Spleen (tissue), 11 donors: ENCODE data around the gene GLTPD2. TPM values are rescaled to one million over a fixed set of nuclear protein-coding genes. Genes with fewer than 3 reads are reported as not detected.
A peak's percentile ranks its signal among the peaks of the same experiment; 100 is the strongest.

Experiments
- DNase-seq: peaks from one replicate; pipeline ENCODE4 v3.0.0-alpha.2; 2020
- H3K27ac ChIP-seq, 8 donors: fragments of 200-600 bp; sonication (generic) in 7 of 8; 1 replicate in 4 of 8; 2 replicates in 4 of 8; pipeline versions ENCODE4 v1.5.0 to v1.8.0; 2016 to 2021; ENCODE audit warnings: inconsistent platforms in 4 of 8, mild to moderate bottlenecking in 4 of 8, moderate library complexity in 1 of 8
- H3K27me3 ChIP-seq, 7 donors: fragments of 200-600 bp; sonication (generic) in 6 of 7; replicated peaks in 1 of 7; 1 replicate in 4 of 7; 2 replicates in 3 of 7; pipeline versions ENCODE4 v1.5.0 to v1.8.0; 2016 to 2021; ENCODE audit warnings: inconsistent platforms in 3 of 7, mild to moderate bottlenecking in 1 of 7
- H3K36me3 ChIP-seq, 6 donors: fragments of 200-600 bp; sonication (generic) in 5 of 6; 1 replicate in 4 of 6; 2 replicates in 2 of 6; pipeline versions ENCODE4 v1.5.0 to v1.8.0; 2016 to 2021; ENCODE audit warnings: inconsistent platforms in 2 of 6
- H3K4me1 ChIP-seq, 6 donors: fragments of 200-600 bp; sonication (generic) in 5 of 6; 1 replicate in 3 of 6; 2 replicates in 3 of 6; pipeline versions ENCODE4 v1.5.0 to v1.8.0; 2016 to 2021; ENCODE audit warnings: inconsistent platforms in 3 of 6
- H3K4me3 ChIP-seq, 8 donors: fragments of 200-600 bp; sonication (generic) in 7 of 8; 1 replicate in 4 of 8; 2 replicates in 4 of 8; pipeline versions ENCODE4 v1.5.0 to v1.8.0; 2016 to 2021; ENCODE audit warnings: inconsistent platforms in 4 of 8, mild to moderate bottlenecking in 4 of 8, moderate library complexity in 2 of 8
- H3K9me3 ChIP-seq, 8 donors: fragments of 200-600 bp; sonication (generic) in 7 of 8; 1 replicate in 4 of 8; 2 replicates in 4 of 8; pipeline versions ENCODE4 v1.5.0 to v1.8.0; 2016 to 2021; ENCODE audit warnings: inconsistent platforms in 4 of 8
- POLR2A ChIP-seq, 3 donors: fragments of 450-650 bp; IDR thresholded peaks; one replicate each; pipeline ENCODE4 v1.5.1; 2017; ENCODE audit warnings: antibody characterized with exemption in 3 of 3, mild to moderate bottlenecking in 1 of 3
- POLR2AphosphoS5 ChIP-seq, 3 donors: sonication (generic); formaldehyde crosslinking; IDR thresholded peaks; one replicate each; pipeline ENCODE4 v1.5.1; 2017; ENCODE audit warnings: antibody characterized with exemption in 3 of 3
- WGBS, 5 donors: extraction: QIAGEN DNeasy Blood & Tissue Kit in 3 of 5; methylation state at CpG; one replicate each; pipeline versions ENCODE4 v1.1.5 to v1.1.7; 2013 to 2018; 5-methylcytosine and 5-hydroxymethylcytosine counted together
- intact Hi-C: fragments of 100-400 bp; cut with DNase I; formaldehyde crosslinking; loops from one replicate; pipeline ENCODE4 v1.15.0; 2023; ENCODE audit warnings: low total_unique reads
- polyA plus RNA-seq, 3 donors: library from polyadenylated mRNA; stranded (reverse); fragments of 200-250 nt; gene quantifications; one replicate each; pipeline ENCODE4 v1.2.1, GENCODE V29; 2013
- total RNA-seq, 7 donors: library from RNA; depleted of rRNA in 3 of 7; stranded (reverse); fragments of >200 nt in 3 of 7; fragmentation: NEBNext Ultra II Directional in 4 of 7; extraction: Animal tissue kit (Norgen Biotek cat#: 25700) in 4 of 7; gene quantifications; one replicate each; pipeline versions ENCODE4 v1.1.0 to v1.2.1, GENCODE V29; 2016 to 2021
- TF ChIP-seq, protein P1 (sequence below), 11 experiments: fragments of 200-600 bp in 7 of 11; fragments of 450-650 bp in 4 of 11; sonication (generic) in 4 of 11; IDR thresholded peaks in 8 of 11; conservative IDR thresholded peaks in 3 of 11; 1 replicate in 7 of 11; 2 replicates in 4 of 11; pipeline versions ENCODE4 v1.4.0 to v1.8.0; 2016 to 2021; ENCODE audit warnings: antibody characterized with exemption in 11 of 11, inconsistent platforms in 4 of 11, mild to moderate bottlenecking in 1 of 11
- donor health status: healthy with polysubstance abuse.
- donor health status: DM: no; HTN: no; CAD: no; lungs with moderate emphysema.
- donor health status: DM: no; HTN: no; CAD: no.
- donor health status: Bipolar disorder and iron deficiency.
- donor health status: healthy.
- donor health status: DM: no; HTN: no; CAD: no.
- donor health status: DM: yes; HTN: yes; CAD: no.

GLTPD2 gene
- total and polyA plus RNA-seq, 10 donors, result 0.06 TPM; not detected in 9

DNA sequence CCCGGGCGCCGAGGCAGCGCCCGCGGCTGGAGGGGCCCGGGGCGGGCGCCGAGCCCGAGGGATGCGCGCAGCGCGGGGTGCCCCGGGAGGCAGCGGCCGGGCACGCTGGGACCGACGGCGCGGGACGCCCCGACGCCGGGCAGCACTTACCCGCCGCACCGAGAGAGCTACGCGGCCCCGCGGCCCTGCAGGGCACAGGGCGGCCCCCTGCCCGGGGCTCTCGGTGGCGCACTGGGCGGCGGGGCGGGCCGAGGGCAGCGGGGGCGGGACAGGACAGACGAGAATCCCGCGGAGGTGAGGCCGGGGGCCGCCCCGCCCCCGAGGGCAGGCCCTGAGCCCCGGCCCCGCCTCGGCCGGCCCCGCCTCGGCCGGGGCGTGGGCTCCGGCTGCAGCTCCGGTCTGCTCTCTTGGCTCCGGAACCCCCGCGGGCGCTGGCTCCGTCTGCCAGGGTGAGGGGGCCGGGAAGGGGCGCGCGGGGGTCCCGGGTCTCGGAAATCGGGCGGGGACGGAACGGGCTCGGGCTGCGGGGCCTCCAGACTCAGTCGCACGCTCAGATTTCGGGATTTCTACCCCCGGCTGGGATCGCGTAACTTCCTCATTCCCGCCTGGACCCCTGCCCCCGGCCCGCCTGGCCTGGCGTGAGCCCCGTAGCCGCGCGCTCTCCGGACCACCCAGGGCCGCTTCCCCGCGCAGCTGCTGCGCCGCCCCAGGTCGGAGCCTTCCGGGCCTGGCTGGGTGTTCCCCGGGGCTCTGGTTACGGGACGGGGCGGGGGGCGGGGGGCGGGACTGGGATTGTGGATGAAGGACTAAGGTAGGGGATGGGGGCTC is 18.2 kb downstream of the GLTPD2 start, which contains the start of gene PLD2:
TSS of gene PLD2 (plus strand) at position 376 of the 828 bp plus-strand sequence. CDS start 621 bp downstream, outside the sequence.
- 1 to 3% (median 1%) methylated on average over 26 to 106 of the region's 106 CpGs for WGBS, 5 donors
- Histone ChIP-seq H3K27ac (peak within 1 kb of the TSS; percentile 58 to 88 (median 82)), H3K4me3 (peak within 1 kb of the TSS; percentile 61 to 91 (median 72)), H3K9me3 (no peaks in the 10 kb centered on the region), H3K36me3 (peaks cover 0 to 30% (median 3%) of the 10 kb centered on the region in 6 donors), H3K27me3 (peaks cover 0 to 6% (median 0%) of the 10 kb centered on the region in 7 donors), H3K4me1 (peaks cover 8 to 31% (median 21%) of the 10 kb centered on the region in 6 donors)
- intact Hi-C loops, result no loop called here
- TF ChIP-seq, protein P1, sequence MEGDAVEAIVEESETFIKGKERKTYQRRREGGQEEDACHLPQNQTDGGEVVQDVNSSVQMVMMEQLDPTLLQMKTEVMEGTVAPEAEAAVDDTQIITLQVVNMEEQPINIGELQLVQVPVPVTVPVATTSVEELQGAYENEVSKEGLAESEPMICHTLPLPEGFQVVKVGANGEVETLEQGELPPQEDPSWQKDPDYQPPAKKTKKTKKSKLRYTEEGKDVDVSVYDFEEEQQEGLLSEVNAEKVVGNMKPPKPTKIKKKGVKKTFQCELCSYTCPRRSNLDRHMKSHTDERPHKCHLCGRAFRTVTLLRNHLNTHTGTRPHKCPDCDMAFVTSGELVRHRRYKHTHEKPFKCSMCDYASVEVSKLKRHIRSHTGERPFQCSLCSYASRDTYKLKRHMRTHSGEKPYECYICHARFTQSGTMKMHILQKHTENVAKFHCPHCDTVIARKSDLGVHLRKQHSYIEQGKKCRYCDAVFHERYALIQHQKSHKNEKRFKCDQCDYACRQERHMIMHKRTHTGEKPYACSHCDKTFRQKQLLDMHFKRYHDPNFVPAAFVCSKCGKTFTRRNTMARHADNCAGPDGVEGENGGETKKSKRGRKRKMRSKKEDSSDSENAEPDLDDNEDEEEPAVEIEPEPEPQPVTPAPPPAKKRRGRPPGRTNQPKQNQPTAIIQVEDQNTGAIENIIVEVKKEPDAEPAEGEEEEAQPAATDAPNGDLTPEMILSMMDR (IDR thresholded peaks at IDR 0.05 in 8 of 11, conservative IDR thresholded peaks at IDR 0.05 in 3 of 11), result peak in 1 of 11 experiments; percentile 25
- peak; percentile 65 to 80 (median 74) for TF ChIP-seq POLR2AphosphoS5 (IDR thresholded peaks at IDR 0.05)
- TF ChIP-seq POLR2A (IDR thresholded peaks at IDR 0.05), result no peak
- DNase-seq, result peak; percentile 97

DNA sequence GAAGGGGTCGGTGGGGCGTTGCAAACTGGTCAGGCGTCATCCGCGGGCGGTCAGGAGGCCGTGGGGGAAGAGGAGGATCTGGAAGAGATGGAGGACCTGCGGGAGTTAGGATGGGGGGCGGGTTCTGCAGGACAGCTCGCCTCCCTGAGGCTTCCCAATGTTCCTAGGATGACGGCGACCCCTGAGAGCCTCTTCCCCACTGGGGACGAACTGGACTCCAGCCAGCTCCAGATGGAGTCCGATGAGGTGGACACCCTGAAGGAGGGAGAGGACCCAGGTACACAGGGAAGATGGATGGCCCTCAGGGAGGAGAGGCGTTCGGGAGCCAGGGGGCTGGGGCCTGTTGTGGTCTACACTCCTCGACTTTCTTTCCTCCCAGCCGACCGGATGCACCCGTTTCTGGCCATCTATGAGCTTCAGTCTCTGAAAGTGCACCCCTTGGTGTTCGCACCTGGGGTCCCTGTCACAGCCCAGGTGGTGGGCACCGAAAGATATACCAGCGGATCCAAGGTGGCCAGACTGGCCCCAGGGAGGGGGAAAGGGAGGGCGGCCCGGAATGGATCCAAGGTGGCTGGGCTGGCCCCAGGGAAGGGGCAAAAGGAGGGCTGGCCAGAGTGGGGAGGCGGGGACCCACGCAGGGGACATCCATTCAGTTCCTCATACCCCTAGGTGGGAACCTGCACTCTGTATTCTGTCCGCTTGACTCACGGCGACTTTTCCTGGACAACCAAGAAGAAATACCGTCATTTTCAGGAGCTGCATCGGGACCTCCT is 19.0 kb downstream of the GLTPD2 start:
- 40 to 44% (median 42%) methylated on average over 25 to 32 of the region's 32 CpGs for WGBS, 5 donors
- Histone ChIP-seq H3K4me1 (peaks cover 8 to 31% (median 21%) of the 10 kb centered on the region in 6 donors), H3K27me3 (peaks cover 0 to 6% (median 0%) of the 10 kb centered on the region in 7 donors), H3K36me3 (peaks cover 0 to 30% (median 3%) of the 10 kb centered on the region in 6 donors), H3K9me3 (no peaks in the 10 kb centered on the region), H3K27ac (peak overlapping the region in 6 of 8 donors; percentile 80 to 88 (median 83)), H3K4me3 (peak overlapping the region; percentile 61 to 91 (median 72))
- DNase-seq, result no peak
- intact Hi-C loops, result no loop called here
- TF ChIP-seq POLR2AphosphoS5 (IDR thresholded peaks at IDR 0.05) (no peak), POLR2A (IDR thresholded peaks at IDR 0.05) (no peak)
- TF ChIP-seq, protein P1 (IDR thresholded peaks at IDR 0.05 in 8 of 11, conservative IDR thresholded peaks at IDR 0.05 in 3 of 11), result no peak

DNA sequence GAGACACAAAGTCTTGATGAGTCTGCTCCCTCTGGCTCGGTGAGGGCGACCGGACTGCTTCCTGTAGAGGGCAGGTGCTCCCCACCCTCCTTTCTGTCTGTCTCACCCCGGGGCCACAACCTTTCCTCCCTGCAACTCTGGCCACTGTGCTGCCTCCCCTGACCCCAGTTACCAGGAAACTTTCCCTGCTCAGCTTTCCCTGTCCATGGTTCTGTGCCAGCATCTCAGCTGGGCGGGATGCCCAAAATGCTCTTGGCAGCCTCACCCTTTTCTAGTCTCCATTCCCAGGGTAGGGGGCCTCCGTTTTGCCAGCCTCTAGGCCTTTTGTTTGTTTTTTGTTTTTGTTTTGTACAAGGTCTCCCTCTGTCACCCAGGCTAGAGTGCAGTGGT is 19.6 kb downstream of the GLTPD2 start:
- 58 to 79% (median 70%) methylated on average over 6 of the region's 6 CpGs for WGBS, 5 donors
- Histone ChIP-seq H3K27me3 (peaks cover 0 to 6% (median 0%) of the 10 kb centered on the region in 7 donors), H3K4me3 (peak overlapping the region in 1 of 8 donors; percentile 91), H3K9me3 (no peaks in the 10 kb centered on the region), H3K4me1 (peaks cover 8 to 31% (median 21%) of the 10 kb centered on the region in 6 donors), H3K27ac (no peak overlapping the region), H3K36me3 (peaks cover 0 to 30% (median 3%) of the 10 kb centered on the region in 6 donors)
- no peak for DNase-seq
- TF ChIP-seq POLR2A (IDR thresholded peaks at IDR 0.05), result no peak
- TF ChIP-seq, protein P1 (IDR thresholded peaks at IDR 0.05 in 8 of 11, conservative IDR thresholded peaks at IDR 0.05 in 3 of 11), result no peak
- TF ChIP-seq POLR2AphosphoS5 (IDR thresholded peaks at IDR 0.05), result no peak
- intact Hi-C loops, result no loop called here
